ENCODE measurements around the gene MYH7B.

GRCh38 chr20:34970193-34970840 lies 14.6 kb downstream of the MYH7B start:
- TF ChIP-seq CTCF (IDR thresholded peaks at IDR 0.05 in 2 of 3, conservative IDR thresholded peaks at IDR 0.05 in 1 of 3; ENCODE audit: borderline replicate concordance in 1 of 3, insufficient read depth in 1 of 3, low read depth in 2 of 3, low read length in 2 of 3) (no peak), YY1 (IDR thresholded peaks at IDR 0.05; ENCODE audit: extremely low read depth, insufficient replicate concordance, low read depth, low read length) (no peak), POLR2A (IDR thresholded peaks at IDR 0.05; ENCODE audit: borderline replicate concordance, extremely low read depth, insufficient read depth, insufficient read length) (no peak), EZH2 (IDR thresholded peaks at IDR 0.05) (no peak), SIN3A (IDR thresholded peaks at IDR 0.05; ENCODE audit: low read depth) (no peak), POLR2AphosphoS5 (IDR thresholded peaks at IDR 0.05; ENCODE audit: low read depth, low read length) (no peak), MAX (IDR thresholded peaks at IDR 0.05) (no peak), ELF1 (IDR thresholded peaks at IDR 0.05; ENCODE audit: borderline replicate concordance, low read depth) (no peak), RAD21 (IDR thresholded peaks at IDR 0.05; ENCODE audit: low read depth) (no peak), CEBPB (IDR thresholded peaks at IDR 0.05; ENCODE audit: low read depth) (no peak), REST (IDR thresholded peaks at IDR 0.05; ENCODE audit: low read depth) (no peak), JUND (IDR thresholded peaks at IDR 0.05) (no peak), ZNF274 (IDR thresholded peaks at IDR 0.05; ENCODE audit: low read depth, low read length) (no peak), SP1 (IDR thresholded peaks at IDR 0.05; ENCODE audit: low read depth) (no peak)
